Neural crest cell (in vitro differentiated cells): Measurements from ENCODE around the gene ATRN. TPM values are rescaled to one million over a fixed set of nuclear protein-coding genes. Genes with fewer than 3 reads are reported as not detected.
"Not testable (repeated sequence)": the region's sequence is repeated elsewhere in the genome, so short reads cannot be mapped to it uniquely, and the experiment has no call there.

Experiments
- DNase-seq: peaks from one replicate; pipeline ENCODE4 v3.0.0; 2021; ENCODE audit warnings: low read depth, mixed read lengths, low spot score
- H3K27ac Mint-ChIP-seq: one replicate; pipeline ENCODE4 v1.8.0; 2021; ENCODE audit warnings: mild to moderate bottlenecking, mixed read lengths; ENCODE audit not compliant: unreplicated experiment
- H3K27me3 Mint-ChIP-seq: 2 replicates; pipeline ENCODE4 v1.8.0; 2021; ENCODE audit warnings: low read depth, mild to moderate bottlenecking, mixed read lengths
- H3K36me3 Mint-ChIP-seq: 2 replicates; pipeline ENCODE4 v1.8.0; 2021; ENCODE audit warnings: low read depth, mild to moderate bottlenecking, mixed read lengths
- H3K4me1 Mint-ChIP-seq: 2 replicates; pipeline ENCODE4 v1.8.0; 2021; ENCODE audit warnings: mixed read lengths
- H3K4me3 Mint-ChIP-seq: one replicate; pipeline ENCODE4 v1.8.0; 2021; ENCODE audit warnings: mild to moderate bottlenecking, mixed read lengths
- H3K9me3 Mint-ChIP-seq: 2 replicates; pipeline ENCODE4 v1.8.0; 2021; ENCODE audit warnings: mixed read lengths
- total RNA-seq: library from RNA; stranded (reverse); gene quantifications from 2 replicates; pipeline ENCODE4 v1.2.1, GENCODE V29; 2021
- TF ChIP-seq, protein P1 (sequence below): fragments of 200-600 bp; sonication (generic); conservative IDR thresholded peaks from 2 replicates; pipeline ENCODE4 v1.5.0; 2021; ENCODE audit warnings: antibody characterized with exemption, mild to moderate bottlenecking

The ATRN gene
- total RNA-seq, 1 donor from 2014 or later = 28.6 TPM

DNA sequence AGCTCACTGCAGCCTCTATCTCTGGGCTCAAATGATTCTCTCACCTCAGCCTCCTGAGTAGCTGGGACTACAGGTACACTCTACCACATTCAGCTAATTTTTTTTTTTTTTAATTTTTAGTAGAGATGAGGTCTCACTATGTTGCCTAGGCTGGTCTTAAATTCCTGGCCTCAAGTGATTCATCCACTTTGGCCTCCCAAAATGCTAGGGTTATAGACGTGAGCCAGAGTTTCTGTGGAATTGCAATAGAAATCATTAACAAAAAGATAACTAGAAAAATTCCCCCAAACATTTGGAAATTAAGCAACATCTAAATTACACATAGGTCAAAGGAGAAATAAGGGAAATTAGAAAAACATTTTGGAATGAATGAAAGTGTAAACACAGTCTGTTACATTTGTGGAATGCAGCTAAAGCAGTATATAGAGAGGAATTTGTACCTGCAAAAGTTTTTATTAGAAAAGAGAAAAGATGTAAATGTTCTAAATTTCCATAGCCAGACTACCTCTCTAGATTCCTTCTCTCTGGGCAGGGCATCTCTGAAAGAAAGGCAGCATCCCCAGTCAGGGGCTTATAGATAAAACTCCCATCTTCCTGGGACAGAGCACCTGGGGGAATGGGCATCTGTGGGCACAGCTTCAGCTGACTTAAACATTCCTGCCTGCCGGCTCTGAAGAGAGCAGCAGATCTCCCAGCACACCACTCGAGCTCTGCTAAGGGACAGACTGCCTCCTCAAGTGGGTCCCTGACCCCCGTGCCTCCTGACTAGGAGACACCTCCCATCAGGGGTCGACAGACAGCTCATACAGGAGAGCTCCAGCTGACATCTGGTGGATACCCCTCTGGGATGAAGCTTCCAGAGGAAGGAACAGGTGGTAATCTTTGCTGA, 51.3 kb downstream of the ATRN start:
- no peak overlapping the region for H3K4me3 Mint-ChIP-seq
- DNase-seq = no peak
- H3K9me3 Mint-ChIP-seq = peaks cover 29% of the 10 kb centered on the region
- H3K27me3 Mint-ChIP-seq = no peaks in the 10 kb centered on the region
- H3K27ac Mint-ChIP-seq = no peak overlapping the region
- H3K4me1 Mint-ChIP-seq = no peaks in the 10 kb centered on the region
- H3K36me3 Mint-ChIP-seq = peaks cover 52% of the 10 kb centered on the region
- TF ChIP-seq, protein P1, sequence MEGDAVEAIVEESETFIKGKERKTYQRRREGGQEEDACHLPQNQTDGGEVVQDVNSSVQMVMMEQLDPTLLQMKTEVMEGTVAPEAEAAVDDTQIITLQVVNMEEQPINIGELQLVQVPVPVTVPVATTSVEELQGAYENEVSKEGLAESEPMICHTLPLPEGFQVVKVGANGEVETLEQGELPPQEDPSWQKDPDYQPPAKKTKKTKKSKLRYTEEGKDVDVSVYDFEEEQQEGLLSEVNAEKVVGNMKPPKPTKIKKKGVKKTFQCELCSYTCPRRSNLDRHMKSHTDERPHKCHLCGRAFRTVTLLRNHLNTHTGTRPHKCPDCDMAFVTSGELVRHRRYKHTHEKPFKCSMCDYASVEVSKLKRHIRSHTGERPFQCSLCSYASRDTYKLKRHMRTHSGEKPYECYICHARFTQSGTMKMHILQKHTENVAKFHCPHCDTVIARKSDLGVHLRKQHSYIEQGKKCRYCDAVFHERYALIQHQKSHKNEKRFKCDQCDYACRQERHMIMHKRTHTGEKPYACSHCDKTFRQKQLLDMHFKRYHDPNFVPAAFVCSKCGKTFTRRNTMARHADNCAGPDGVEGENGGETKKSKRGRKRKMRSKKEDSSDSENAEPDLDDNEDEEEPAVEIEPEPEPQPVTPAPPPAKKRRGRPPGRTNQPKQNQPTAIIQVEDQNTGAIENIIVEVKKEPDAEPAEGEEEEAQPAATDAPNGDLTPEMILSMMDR = no peak

DNA sequence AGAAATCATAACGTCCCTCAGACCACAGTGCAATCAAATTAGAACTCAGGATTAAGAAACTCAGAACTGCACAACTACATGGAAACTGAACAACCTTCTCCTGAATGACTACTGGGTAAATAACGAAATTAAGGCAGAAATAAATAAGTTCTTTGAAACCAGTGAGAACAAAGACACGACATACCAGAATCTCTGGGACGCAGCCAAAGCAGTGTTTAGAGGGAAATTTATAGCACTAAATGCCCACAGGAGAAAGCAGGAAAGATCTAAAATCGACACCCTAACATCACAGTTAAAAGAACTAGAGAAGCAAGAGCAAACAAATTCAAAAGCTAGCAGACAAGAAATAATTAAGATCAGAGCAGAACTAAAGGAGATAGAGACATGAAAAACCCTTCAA, 53.9 kb downstream of the ATRN start:
- not testable (repeated sequence) for H3K4me1 Mint-ChIP-seq
- H3K9me3 Mint-ChIP-seq = peaks cover 30% of the 10 kb centered on the region

DNA sequence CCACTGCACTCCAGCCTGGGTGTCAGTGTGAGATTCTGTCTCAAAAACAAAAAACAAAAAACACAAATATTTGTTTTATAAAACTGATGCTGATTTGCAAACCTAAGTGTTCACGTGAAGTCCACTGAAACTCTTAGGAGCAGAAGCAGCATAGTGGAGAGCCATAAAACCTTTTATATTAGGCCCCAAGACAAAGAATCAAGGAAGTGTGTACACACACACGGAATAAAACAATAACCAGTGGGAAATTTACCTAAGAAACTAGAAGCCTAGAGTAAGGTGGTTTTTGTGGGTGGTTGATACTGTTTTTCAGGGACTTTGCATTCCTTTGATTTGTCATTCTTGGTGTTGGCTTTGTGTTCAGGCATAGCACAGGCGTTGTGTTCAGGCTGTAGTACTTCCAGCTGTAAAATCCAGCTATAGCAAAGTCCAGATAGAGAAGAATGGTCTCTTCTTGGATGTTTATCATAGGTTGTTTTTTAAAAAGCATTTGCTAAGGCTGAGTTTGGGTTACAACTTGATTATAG, 61.3 kb downstream of the ATRN start:
- Mint-ChIP-seq H3K4me1 (no peaks in the 10 kb centered on the region), H3K27me3 (no peaks in the 10 kb centered on the region), H3K4me3 (no peak overlapping the region), H3K27ac (no peak overlapping the region), H3K36me3 (no peaks in the 10 kb centered on the region), H3K9me3 (peaks cover under 1% of the 10 kb centered on the region)
- TF ChIP-seq, protein P1 = no peak
- DNase-seq = no peak

More for the DNA sequence above, 53.9 kb downstream of the ATRN start:
- H3K27ac Mint-ChIP-seq, H3K4me3 Mint-ChIP-seq, DNase-seq, H3K27me3 Mint-ChIP-seq: not testable (repeated sequence)
- peaks cover 50% of the 10 kb centered on the region for H3K36me3 Mint-ChIP-seq

DNA sequence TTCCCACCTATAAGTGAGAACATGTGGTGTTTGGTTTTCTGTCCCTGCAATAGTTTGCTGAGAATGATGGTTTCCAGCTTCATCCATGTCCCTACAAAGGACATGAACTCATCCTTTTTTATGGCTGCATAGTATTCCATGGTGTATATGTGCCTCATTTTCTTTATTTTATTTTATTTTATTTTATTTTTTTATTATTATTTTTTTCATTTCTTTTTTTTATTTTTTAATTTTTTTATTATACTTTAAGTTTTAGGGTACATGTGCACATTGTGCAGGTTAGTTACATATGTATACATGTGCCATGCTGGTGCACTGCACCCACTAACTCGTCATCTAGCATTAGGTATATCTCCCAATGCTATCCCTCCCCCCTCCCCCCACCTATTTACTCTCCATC, 66.9 kb downstream of the ATRN start:
- DNase-seq, H3K36me3 Mint-ChIP-seq, H3K27ac Mint-ChIP-seq, H3K4me3 Mint-ChIP-seq, H3K4me1 Mint-ChIP-seq, H3K27me3 Mint-ChIP-seq, H3K9me3 Mint-ChIP-seq: not testable (repeated sequence)

DNA sequence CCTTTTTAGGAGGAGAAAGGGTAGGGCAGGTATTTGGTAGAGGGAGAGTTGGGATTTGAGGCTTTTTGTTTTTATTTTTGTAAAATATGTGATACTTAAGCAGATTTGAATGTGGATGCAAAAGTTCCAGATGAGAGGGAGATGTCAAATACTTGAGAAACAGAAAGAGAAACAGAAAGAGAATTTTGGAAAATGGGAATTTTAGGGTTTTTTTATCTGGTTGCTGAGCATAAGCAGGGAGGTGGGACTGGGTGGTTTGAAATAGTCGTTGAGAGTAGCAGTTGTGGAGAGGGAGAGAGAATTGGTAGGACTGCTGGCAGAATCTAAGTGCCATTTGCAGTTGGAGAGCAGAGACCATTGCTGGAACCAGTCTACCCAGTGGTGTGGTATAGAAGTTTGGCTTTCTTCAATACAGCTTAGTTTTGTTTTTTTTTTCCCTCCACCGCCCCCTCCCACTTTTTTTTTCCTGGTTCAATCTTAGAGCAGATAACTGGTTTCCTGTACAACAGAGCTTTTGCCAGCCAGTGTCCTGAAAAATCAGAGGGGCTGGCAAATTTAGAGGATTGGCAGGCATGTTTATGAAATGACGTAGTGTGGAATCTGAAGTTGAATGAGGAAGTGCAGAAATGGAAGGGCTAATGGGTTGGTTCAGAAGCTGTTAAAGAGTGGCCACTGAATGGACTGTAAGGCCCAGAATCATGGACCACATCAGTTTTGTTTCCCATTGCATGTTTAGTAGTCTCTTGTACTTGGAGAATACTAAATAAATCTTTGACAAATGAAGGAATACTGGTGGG, 68.7 kb downstream of the ATRN start:
- Mint-ChIP-seq H3K36me3 (peaks cover 9% of the 10 kb centered on the region), H3K27ac (no peak overlapping the region), H3K4me1 (no peaks in the 10 kb centered on the region), H3K9me3 (no peaks in the 10 kb centered on the region), H3K4me3 (no peak overlapping the region), H3K27me3 (no peaks in the 10 kb centered on the region)
- TF ChIP-seq, protein P1 = no peak
- DNase-seq = no peak

DNA sequence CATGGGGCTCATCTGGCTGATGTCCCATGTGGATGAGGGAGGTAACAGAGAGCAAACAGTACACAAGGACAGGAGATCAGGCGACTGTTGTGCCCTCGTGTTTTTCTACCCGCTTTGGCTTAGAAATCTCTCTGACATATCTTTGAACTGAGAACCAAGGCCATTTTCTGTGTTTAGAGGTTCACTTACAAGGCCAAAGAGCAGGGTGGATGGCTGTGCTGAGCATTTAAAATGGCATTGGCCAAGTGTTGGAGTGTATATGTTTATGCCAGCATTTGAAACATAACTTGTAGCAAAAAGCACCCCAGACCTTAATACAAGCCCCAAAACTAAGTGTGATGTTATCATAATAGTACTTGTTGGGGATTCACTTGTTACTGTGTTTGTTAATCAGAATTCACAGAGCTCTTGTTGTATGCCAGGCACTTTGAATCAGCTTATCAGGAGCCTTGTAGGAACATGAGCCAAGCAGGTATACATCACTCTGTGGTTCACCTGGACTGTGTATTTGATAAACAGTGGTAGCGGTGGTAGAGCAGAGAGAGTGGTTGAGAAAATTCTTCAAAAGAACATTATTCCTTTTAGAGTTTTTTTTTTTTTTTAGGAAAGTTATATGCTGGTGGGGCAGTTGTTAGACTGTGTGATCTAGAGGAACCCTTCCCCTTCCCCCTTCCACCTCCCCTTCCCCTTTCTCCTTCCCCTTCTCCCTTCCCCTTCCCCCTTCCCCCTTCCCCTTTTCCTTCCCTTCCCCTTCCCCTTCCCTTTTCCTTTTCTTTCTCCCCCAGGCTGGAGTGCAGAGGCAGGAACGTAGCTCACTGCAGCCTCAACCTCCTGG, 71.3 kb downstream of the ATRN start:
- Mint-ChIP-seq H3K27me3 (no peaks in the 10 kb centered on the region), H3K36me3 (peaks cover 9% of the 10 kb centered on the region), H3K27ac (no peak overlapping the region), H3K9me3 (no peaks in the 10 kb centered on the region), H3K4me3 (no peak overlapping the region), H3K4me1 (no peaks in the 10 kb centered on the region)
- TF ChIP-seq, protein P1 = no peak
- no peak for DNase-seq
